HepG2 (cell line): ENCODE results near the gene RRAGB. TPM values are rescaled to one million over a fixed set of nuclear protein-coding genes. Genes with fewer than 3 reads are reported as not detected.

Source experiments
- ATAC-seq: fragments of 200-7000 bp; cut with Tn5 transposase; 3 replicates; pipeline ENCODE4 v1.9.1; 2020; ENCODE audit warnings: mild to moderate bottlenecking, moderate library complexity
- BruUV-seq: library from RNA; stranded (reverse); fragments of 400-500 nt; replicated peaks from 2 replicates; lab custom pipeline; 2021; lab: Mats Ljungman, UMichigan
- CTCF ChIA-PET: fragments of 300-600 bp; formaldehyde crosslinking; extraction: SDS; loops from one replicate; lab custom pipeline; 2021; ENCODE audit warnings: low total read pairs, inconsistent platforms, low intra/inter-chr PET ratio; lab: Yijun Ruan, JAX
- POLR2A ChIA-PET: fragments of 350-600 bp; sonication (Branson Sonifier 250); formaldehyde crosslinking; loops from one replicate; lab custom pipeline; 2020; ENCODE audit warnings: antibody characterized with exemption, inconsistent platforms; lab: Yijun Ruan, JAX
- DNase-seq: peaks from one replicate; pipeline ENCODE4 v3.0.0-alpha.2; 2015; ENCODE audit warnings: low spot score
- FAIRE-seq: peaks from 3 replicates; lab custom pipeline; 2011; peaks lifted over from hg19 to GRCh38; lab: Jason Lieb, UNC
- H2AFZ ChIP-seq: one replicate; pipeline ENCODE4 v1.6.1; 2011; ENCODE audit warnings: low read length, inconsistent platforms
- H3K27ac ChIP-seq: fragments of 300-600 bp; 3 replicates; pipeline ENCODE4 v1.8.0; 2011; ENCODE audit warnings: mixed run types, mild to moderate bottlenecking, mixed read lengths, low read length, inconsistent platforms; ENCODE audit not compliant: insufficient read depth; ENCODE audit errors: extremely low read length
- H3K27me3 ChIP-seq, 2 experiments: fragments of 200-600 bp in 1 of 2; 2 replicates in 1 of 2; 3 replicates in 1 of 2; pipeline versions ENCODE4 v1.6.0 to v1.8.0; 2011; ENCODE audit warnings: low read length in 2 of 2, mild to moderate bottlenecking in 2 of 2, moderate library complexity in 2 of 2, inconsistent platforms in 1 of 2; ENCODE audit not compliant: insufficient read depth in 2 of 2, control insufficient read depth in 1 of 2
- H3K36me3 ChIP-seq, 2 experiments: fragments of 200-600 bp in 1 of 2; replicated peaks in 1 of 2; 2 replicates in 1 of 2; 3 replicates in 1 of 2; pipeline versions ENCODE4 v1.5.1 to v1.8.0; 2011; ENCODE audit warnings: low read length in 2 of 2, inconsistent platforms in 1 of 2; ENCODE audit not compliant: insufficient read depth in 2 of 2, control insufficient read depth in 1 of 2
- H3K4me1 ChIP-seq: 2 replicates; pipeline ENCODE4 v1.5.1; 2012; ENCODE audit warnings: low read length, inconsistent platforms; ENCODE audit not compliant: insufficient read depth
- H3K4me2 ChIP-seq: 2 replicates; pipeline ENCODE4 v1.6.0; 2011; ENCODE audit warnings: low read depth, low read length, inconsistent platforms
- H3K4me3 ChIP-seq, 3 experiments: fragments of 200-600 bp in 1 of 3; sonication (generic), shearing (Covaris generic) in 1 of 3; replicated peaks in 1 of 3; 2 replicates each; pipeline ENCODE4 v1.5.1; 2011 to 2016; ENCODE audit warnings: low read length in 3 of 3, inconsistent platforms in 2 of 3, low read depth in 2 of 3, mild to moderate bottlenecking in 2 of 3, control low read depth in 1 of 3, mixed read lengths in 1 of 3; ENCODE audit not compliant: insufficient read depth in 1 of 3
- H3K79me2 ChIP-seq: one replicate; pipeline ENCODE4 v1.6.1; 2011; ENCODE audit warnings: low read length, inconsistent platforms; ENCODE audit not compliant: insufficient read depth
- H3K9ac ChIP-seq: 2 replicates; pipeline ENCODE4 v1.6.0; 2011; ENCODE audit warnings: mild to moderate bottlenecking, low read depth, low read length, inconsistent platforms; ENCODE audit not compliant: insufficient read depth
- H3K9me3 ChIP-seq: 2 replicates; pipeline ENCODE4 v1.5.1; 2012; ENCODE audit warnings: mild to moderate bottlenecking, low read length
- H4K20me1 ChIP-seq: 2 replicates; pipeline ENCODE4 v1.6.0; 2011; ENCODE audit warnings: inconsistent platforms, mild to moderate bottlenecking, low read length, moderate library complexity; ENCODE audit not compliant: insufficient read depth
- ADNP ChIP-seq: sonication (generic); formaldehyde crosslinking; IDR thresholded peaks from 2 replicates; pipeline ENCODE4 v1.4.0; 2020; ENCODE audit warnings: missing genetic modification reagents
- CEBPG ChIP-seq: IDR thresholded peaks from 2 replicates; pipeline ENCODE4 v1.6.1; 2016
- HDAC6 ChIP-seq: fragments of 200-600 bp; sonication (generic); IDR thresholded peaks from 2 replicates; pipeline ENCODE4 v1.7.0; 2017; ENCODE audit warnings: mild to moderate bottlenecking, antibody characterized with exemption, low read length, low read depth
- IRF2 ChIP-seq: IDR thresholded peaks from 2 replicates; pipeline ENCODE4 v1.6.1; 2018; ENCODE audit warnings: missing genetic modification reagents, missing compliant biosample characterization
- KDM5A ChIP-seq: fragments of 200-600 bp; sonication (generic); IDR thresholded peaks from 2 replicates; pipeline ENCODE4 v1.7.0; 2018; ENCODE audit warnings: antibody characterized with exemption, mild to moderate bottlenecking, low read length, borderline replicate concordance
- NBN ChIP-seq: fragments of 450-650 bp; conservative IDR thresholded peaks from 2 replicates; pipeline ENCODE4 v1.6.1; 2017
- NCOA5 ChIP-seq: sonication (generic); formaldehyde crosslinking; IDR thresholded peaks from 2 replicates; pipeline ENCODE4 v1.4.0; 2020; ENCODE audit warnings: missing genetic modification reagents
- NFATC3 ChIP-seq: sonication (generic); formaldehyde crosslinking; IDR thresholded peaks from 2 replicates; pipeline ENCODE4 v1.5.1; 2020; ENCODE audit warnings: mild to moderate bottlenecking, missing genetic modification reagents
- RAD21 ChIP-seq: fragments of 450-650 bp; formaldehyde crosslinking; IDR thresholded peaks from 2 replicates; pipeline ENCODE4 v1.5.0; 2020; ENCODE audit warnings: mild to moderate bottlenecking
- RERE ChIP-seq: IDR thresholded peaks from 2 replicates; pipeline ENCODE4 v1.6.1; 2016; ENCODE audit warnings: low read depth, missing genetic modification reagents, missing compliant biosample characterization
- SMAD9 ChIP-seq: sonication (generic); formaldehyde crosslinking; IDR thresholded peaks from 2 replicates; pipeline ENCODE4 v1.5.1; 2020; ENCODE audit warnings: mild to moderate bottlenecking, missing genetic modification reagents
- THAP7 ChIP-seq: sonication (generic); formaldehyde crosslinking; IDR thresholded peaks from 2 replicates; pipeline ENCODE4 v1.8.1; 2023; ENCODE audit warnings: mild to moderate bottlenecking, missing genetic modification reagents
- ZMAT3 ChIP-seq: sonication (generic); formaldehyde crosslinking; conservative IDR thresholded peaks from 2 replicates; pipeline ENCODE4 v1.7.0; 2021; ENCODE audit warnings: missing genetic modification reagents
- ZNF274 ChIP-seq: sonication (generic); formaldehyde crosslinking; IDR thresholded peaks from 2 replicates; pipeline ENCODE4 v1.5.1; 2020; ENCODE audit warnings: mild to moderate bottlenecking, missing genetic modification reagents
- ZNF296 ChIP-seq: sonication (generic); formaldehyde crosslinking; conservative IDR thresholded peaks from 2 replicates; pipeline ENCODE4 v1.5.0; 2020; ENCODE audit warnings: mild to moderate bottlenecking, missing genetic modification reagents
- ZNF557 ChIP-seq: sonication (generic); formaldehyde crosslinking; IDR thresholded peaks from 2 replicates; pipeline ENCODE4 v1.4.0; 2020; ENCODE audit warnings: missing genetic modification reagents
- ZNF562 ChIP-seq: sonication (generic); formaldehyde crosslinking; IDR thresholded peaks from 2 replicates; pipeline ENCODE4 v1.8.0; 2022; ENCODE audit warnings: missing genetic modification reagents, borderline replicate concordance
- WGBS: methylation state at CpG from one replicate; pipeline ENCODE4 v1.1.6; 2017; ENCODE audit warnings: low lambda C conversion rate; 5-methylcytosine and 5-hydroxymethylcytosine counted together
- in situ Hi-C: cut with HindIII; loops from 2 replicates; pipeline ENCODE4 v1.10.0; 2017; ENCODE audit warnings: low pct_unique_long_range_greater_than_20kb; ENCODE audit not compliant: extremely low pct_ligation_motif_present
- intact Hi-C: fragments of 100-400 bp; cut with micrococcal nuclease; formaldehyde crosslinking; loops from one replicate; pipeline ENCODE4 v1.10.0; 2022; ENCODE audit not compliant: unreplicated experiment
- polyA plus RNA-seq, 8 experiments: library from polyadenylated mRNA; depleted of rRNA in 3 of 8; stranded (reverse) in 7 of 8; unstranded in 1 of 8; fragments of >200 nt; fragmentation: Illumina TruSeq in 4 of 8; extraction: Trizol in 4 of 8; gene quantifications; 2 replicates each; pipeline versions ENCODE4 v1.2.1 to v1.2.3, GENCODE V29; 2011 to 2016; ENCODE audit warnings: low read depth in 4 of 8, missing spikeins in 1 of 8, mixed read lengths in 1 of 8; ENCODE audit not compliant: insufficient read depth in 1 of 8
- total RNA-seq, 5 experiments: library from RNA; depleted of rRNA; stranded (reverse); fragments of >200 nt; fragmentation: Illumina TruSeq; extraction: Trizol; gene quantifications; 2 replicates each; pipeline ENCODE4 v1.2.3, GENCODE V29; 2016; ENCODE audit warnings: low read depth in 1 of 5
- TF ChIP-seq, protein P1 (sequence below): sonication (generic); formaldehyde crosslinking; IDR thresholded peaks from 2 replicates; pipeline ENCODE4 v1.8.0; 2022; ENCODE audit warnings: mild to moderate bottlenecking, missing genetic modification reagents, borderline replicate concordance

The RRAGB gene
- total and polyA plus RNA-seq, 2 of the 13 experiments (the other 11 are each of a cell fraction or from before 2014, with no cell fraction given): 12.2 to 19.9 TPM

DNA sequence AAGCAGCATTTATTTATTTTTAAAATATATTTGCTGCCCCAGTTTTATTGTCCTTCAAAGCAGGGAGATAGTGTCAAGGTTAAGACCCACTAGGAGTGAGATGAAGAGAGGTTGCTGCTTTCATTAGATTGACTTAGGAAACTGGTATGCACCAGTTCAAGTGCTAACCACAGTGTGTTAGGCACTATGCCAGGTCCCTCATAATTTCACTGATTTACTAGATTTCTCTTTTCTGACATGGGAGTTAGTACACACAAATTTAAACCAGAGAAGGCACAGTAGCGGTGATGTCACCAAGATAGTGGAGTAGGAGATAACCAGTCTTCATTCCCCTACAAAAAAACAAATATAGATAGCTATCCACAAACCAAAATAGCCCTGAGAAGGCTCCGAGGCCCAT lies 14.3 kb downstream of the RRAGB start:
- intact Hi-C loops (no loop called here), in situ Hi-C loops (no loop called here)
- POLR2A ChIA-PET: no interaction called here
- ATAC-seq (no peak), DNase-seq (no peak), FAIRE-seq (no peak)
- Histone ChIP-seq H3K9ac (no peak overlapping the region), H4K20me1 (no peaks in the 10 kb centered on the region), H3K4me1 (no peaks in the 10 kb centered on the region), H3K4me3 (no peak overlapping the region), H3K4me2 (no peak overlapping the region), H3K9me3 (no peaks in the 10 kb centered on the region), H3K27ac (no peak overlapping the region), H3K27me3 (no peaks in the 10 kb centered on the region), H3K36me3 (0 out of 5 replicates have a peak, but pooled peaks cover 0 to 13% of the 10 kb centered on the region in 2 experiments), H2AFZ (no peak overlapping the region), H3K79me2 (no peaks in the 10 kb centered on the region)
- TF ChIP-seq ZNF557 (CRISPR knock-in tag) (no peak), NBN (no peak), ADNP (CRISPR knock-in tag) (no peak), RERE (CRISPR knock-in tag) (no peak), HDAC6 (no peak), CEBPG (no peak), ZNF562 (CRISPR knock-in tag) (no peak), KDM5A (no peak), NFATC3 (CRISPR knock-in tag) (no peak), RAD21 (no peak), SMAD9 (no peak), THAP7 (CRISPR knock-in tag) (no peak), IRF2 (CRISPR knock-in tag) (no peak), ZNF296 (CRISPR knock-in tag) (no peak), NCOA5 (CRISPR knock-in tag) (no peak), ZMAT3 (no peak), ZNF274 (no peak)
- TF ChIP-seq, protein P1, sequence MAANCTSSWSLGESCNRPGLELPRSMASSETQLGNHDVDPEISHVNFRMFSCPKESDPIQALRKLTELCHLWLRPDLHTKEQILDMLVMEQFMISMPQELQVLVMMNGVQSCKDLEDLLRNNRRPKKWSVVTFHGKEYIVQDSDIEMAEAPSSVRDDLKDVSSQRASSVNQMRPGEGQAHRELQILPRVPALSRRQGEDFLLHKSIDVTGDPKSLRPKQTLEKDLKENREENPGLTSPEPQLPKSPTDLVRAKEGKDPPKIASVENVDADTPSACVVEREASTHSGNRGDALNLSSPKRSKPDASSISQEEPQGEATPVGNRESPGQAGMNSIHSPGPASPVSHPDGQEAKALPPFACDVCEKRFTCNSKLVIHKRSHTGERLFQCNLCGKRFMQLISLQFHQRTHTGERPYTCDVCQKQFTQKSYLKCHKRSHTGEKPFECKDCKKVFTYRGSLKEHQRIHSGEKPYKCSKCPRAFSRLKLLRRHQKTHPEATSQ: no peak
- WGBS: 100% methylated on average over 2 of the region's 2 CpGs
- no TSS peak for BruUV-seq
- CTCF ChIA-PET: no interaction called here
